ENCODE data around the gene RNU1-4.
"Not testable (repeated sequence)": the region's sequence is repeated elsewhere in the genome, so short reads cannot be mapped to it uniquely, and the experiment has no call there.

RNU1-4 gene

DNA sequence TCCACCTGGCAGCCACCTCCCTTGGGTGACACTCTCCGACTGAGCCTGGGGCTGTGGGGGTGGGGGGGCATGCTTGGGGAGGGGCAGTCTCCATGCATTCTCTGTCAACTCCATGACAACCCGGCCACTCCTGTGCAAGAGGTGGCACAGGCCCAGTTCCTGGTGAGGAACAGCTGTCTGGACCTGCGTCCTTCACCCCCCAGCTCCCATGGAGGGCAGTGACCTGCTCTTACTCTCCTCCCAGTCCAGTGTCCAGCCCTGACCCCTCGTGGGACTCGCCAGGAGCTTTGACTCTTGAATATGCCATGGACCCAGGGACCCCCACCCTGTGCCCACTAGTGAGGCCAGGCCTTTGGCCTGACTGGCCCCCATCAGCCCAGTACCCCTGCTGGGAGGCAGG is 38.0 kb upstream of the RNU1-4 start:
- H3K4me1 ChIP-seq (ENCODE audit: control insufficient read depth, insufficient read depth, low read length); H3K4me3 ChIP-seq (ENCODE audit: low read length); H3K27ac ChIP-seq (ENCODE audit: low read depth, low read length); H3K27me3 ChIP-seq (ENCODE audit: control insufficient read depth, insufficient read depth, low read length); H3K36me3 ChIP-seq (ENCODE audit: control insufficient read depth, insufficient read depth, low read length); H3K9ac ChIP-seq (ENCODE audit: low read length): not testable (repeated sequence)

DNA sequence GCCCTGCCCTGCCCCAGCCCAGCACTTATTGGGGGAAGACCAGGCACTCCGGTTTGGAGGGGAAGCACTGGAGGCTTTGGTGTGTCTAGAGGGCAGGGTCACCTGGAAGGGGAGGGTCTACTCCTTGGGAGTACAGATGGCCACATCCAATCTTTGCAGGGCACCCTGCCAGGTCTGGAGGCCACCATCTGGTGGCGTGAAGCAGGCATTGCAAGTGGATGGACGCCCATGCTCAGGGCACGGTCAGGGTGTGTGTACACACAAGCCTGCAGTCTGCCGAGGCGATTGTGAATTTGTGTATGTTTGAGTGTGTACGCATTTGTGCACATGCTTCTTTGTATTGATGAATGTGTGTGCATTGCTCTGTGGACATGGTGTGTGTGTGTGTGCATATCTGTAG is 37.2 kb upstream of the RNU1-4 start:
- H3K4me3 ChIP-seq (ENCODE audit: low read length); H3K4me1 ChIP-seq (ENCODE audit: control insufficient read depth, insufficient read depth, low read length); H3K27me3 ChIP-seq (ENCODE audit: control insufficient read depth, insufficient read depth, low read length); H3K27ac ChIP-seq (ENCODE audit: low read depth, low read length); H3K9ac ChIP-seq (ENCODE audit: low read length); H3K36me3 ChIP-seq (ENCODE audit: control insufficient read depth, insufficient read depth, low read length): not testable (repeated sequence)

DNA sequence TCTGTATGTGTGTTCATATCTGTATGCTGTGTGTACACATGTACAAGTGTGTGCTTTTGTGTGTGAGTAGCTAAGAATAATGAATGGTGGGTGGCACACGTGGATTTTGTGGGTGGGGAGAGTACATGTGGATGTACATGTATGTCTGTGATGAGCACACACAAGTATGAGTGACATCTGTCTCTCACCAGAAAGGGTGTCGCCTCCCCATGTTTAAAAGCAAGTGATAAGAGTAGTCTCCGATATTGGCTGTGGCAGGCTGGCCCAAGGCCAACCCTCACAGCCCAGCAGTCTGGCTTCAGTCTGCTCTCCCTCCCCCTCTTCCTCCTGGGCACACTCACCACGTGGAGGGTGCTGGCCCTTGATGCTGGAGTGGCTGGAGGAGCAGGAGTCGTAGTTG is 36.7 kb upstream of the RNU1-4 start:
- not testable (repeated sequence) for H3K9ac ChIP-seq (ENCODE audit: low read length); H3K27me3 ChIP-seq (ENCODE audit: control insufficient read depth, insufficient read depth, low read length); H3K4me3 ChIP-seq (ENCODE audit: low read length); H3K27ac ChIP-seq (ENCODE audit: low read depth, low read length); H3K36me3 ChIP-seq (ENCODE audit: control insufficient read depth, insufficient read depth, low read length); H3K4me1 ChIP-seq (ENCODE audit: control insufficient read depth, insufficient read depth, low read length)

DNA sequence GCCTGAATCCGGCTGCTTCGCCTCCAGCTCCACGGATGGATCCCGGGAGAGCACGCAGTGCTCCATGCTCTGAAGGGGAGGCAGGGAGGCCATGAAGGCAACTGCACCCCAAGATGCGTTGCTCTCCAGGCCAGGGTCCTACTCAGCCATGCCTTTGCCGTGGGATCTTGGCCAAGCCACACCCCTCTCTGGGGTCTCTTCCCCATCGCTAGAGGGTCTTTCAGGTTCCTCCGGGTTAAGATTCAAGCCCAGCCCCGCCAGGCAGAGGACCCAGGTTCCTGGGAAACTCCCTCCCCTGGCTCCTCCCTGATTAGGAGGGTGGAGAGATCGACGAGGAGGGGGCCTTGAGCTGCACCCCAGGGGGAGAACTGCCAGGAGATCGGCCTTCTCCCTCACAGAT is 36.2 kb upstream of the RNU1-4 start:
- H3K27ac ChIP-seq (ENCODE audit: low read depth, low read length); H3K9ac ChIP-seq (ENCODE audit: low read length); H3K4me3 ChIP-seq (ENCODE audit: low read length); H3K4me1 ChIP-seq (ENCODE audit: control insufficient read depth, insufficient read depth, low read length); H3K36me3 ChIP-seq (ENCODE audit: control insufficient read depth, insufficient read depth, low read length); H3K27me3 ChIP-seq (ENCODE audit: control insufficient read depth, insufficient read depth, low read length): not testable (repeated sequence)

DNA sequence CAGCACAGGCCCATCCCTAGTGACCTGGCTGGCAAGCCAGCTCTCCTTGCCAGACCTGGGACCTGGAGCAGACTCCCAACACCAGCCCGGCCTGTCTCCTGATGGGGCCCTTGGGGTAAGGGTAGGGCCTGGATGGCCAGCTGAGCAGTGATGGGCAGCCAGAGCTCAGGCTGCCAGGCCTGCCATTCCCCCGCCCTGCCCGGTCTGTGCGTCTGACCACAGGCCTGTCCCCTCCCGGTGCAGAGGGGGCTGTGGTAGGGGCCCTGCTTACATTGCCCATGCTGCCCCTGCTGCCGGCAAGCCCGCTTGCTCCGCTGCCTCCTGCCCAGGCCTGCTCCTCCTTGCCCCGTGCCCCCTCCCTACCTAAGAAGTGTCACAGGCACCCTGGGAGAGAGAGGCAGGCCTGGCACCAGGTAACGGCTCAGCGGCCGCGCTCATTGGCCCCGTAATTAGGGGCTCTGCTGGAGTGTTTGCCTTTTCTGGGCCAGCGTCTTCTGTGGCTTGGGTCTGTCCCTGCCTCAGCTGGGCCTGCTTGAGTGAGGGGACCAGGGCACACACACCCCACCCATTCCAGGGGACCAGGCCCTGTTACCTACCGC is 35.7 kb upstream of the RNU1-4 start:
- H3K4me3 ChIP-seq (ENCODE audit: low read length); H3K4me1 ChIP-seq (ENCODE audit: control insufficient read depth, insufficient read depth, low read length); H3K9ac ChIP-seq (ENCODE audit: low read length); H3K27me3 ChIP-seq (ENCODE audit: control insufficient read depth, insufficient read depth, low read length); H3K36me3 ChIP-seq (ENCODE audit: control insufficient read depth, insufficient read depth, low read length); H3K27ac ChIP-seq (ENCODE audit: low read depth, low read length): not testable (repeated sequence)

DNA sequence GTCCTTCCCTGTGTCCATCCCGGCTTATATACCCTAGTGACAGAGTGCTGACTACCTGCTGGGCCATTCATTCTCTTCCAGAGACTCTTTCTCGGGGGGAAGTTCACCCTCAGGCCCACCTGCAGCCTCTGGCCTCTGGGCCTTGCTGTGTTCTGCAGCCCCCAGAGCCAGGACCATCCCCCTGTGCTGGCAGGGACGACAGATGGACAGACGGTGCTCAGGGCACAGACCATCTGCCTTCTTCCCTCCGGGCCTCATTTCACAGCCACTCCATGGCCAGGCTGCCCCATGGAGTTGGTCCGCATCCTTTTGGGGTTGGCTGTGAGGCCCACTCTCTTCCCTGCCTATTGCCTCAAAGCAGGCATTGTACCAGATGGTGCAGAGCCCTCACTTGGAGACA is 34.0 kb upstream of the RNU1-4 start:
- not testable (repeated sequence) for H3K27me3 ChIP-seq (ENCODE audit: control insufficient read depth, insufficient read depth, low read length); H3K4me1 ChIP-seq (ENCODE audit: control insufficient read depth, insufficient read depth, low read length); H3K36me3 ChIP-seq (ENCODE audit: control insufficient read depth, insufficient read depth, low read length); H3K9ac ChIP-seq (ENCODE audit: low read length); H3K27ac ChIP-seq (ENCODE audit: low read depth, low read length); H3K4me3 ChIP-seq (ENCODE audit: low read length)

DNA sequence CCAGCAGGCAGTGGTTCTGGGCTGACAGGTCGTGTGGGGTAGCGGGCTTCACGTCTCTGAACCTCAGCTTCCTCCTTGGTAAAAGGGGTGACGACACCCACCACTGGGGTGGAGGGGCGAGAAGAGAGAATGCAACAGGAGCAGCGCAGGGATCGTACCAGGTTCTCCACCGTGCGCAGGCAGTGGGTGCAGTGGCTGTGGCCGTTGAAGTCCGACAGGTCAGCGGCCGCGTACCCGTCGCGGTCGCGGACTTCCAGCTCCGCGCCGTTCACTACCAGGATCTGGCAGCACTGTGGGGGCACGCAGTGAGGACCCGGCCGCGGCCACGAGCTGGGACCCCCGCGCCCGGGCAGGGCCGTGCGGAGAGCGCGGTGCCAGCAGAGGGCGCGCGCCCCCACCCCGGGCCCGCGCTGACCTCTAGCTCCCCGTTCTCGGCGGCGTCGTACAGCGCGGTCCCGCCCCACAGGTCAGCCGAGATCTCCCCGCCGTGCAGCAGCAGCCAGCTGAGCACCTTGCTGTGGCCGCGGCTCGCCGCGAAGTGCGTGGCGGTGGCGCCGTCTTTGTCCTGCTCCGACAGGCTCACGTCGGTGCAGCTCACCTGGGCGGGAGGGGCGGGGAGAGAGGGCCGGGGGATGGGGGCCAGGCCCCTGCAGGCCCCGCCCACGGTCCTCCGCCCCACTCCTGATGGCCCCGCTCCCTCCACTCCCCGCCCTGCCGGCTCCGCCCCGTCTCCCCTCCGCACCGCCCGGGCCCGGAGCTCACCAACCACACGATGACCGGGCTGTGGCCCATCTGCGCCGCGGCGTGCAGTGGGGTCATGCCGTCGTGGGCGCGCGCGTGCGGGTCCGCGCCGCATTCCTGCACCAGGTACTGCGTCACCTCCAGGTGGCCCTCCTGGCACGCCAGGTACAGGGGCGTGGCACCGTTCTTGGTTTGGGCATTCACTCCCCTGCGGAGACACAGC is 32.9 kb upstream of the RNU1-4 start:
- H3K27ac ChIP-seq (ENCODE audit: low read depth, low read length); H3K4me3 ChIP-seq (ENCODE audit: low read length); H3K4me1 ChIP-seq (ENCODE audit: control insufficient read depth, insufficient read depth, low read length); H3K27me3 ChIP-seq (ENCODE audit: control insufficient read depth, insufficient read depth, low read length); H3K36me3 ChIP-seq (ENCODE audit: control insufficient read depth, insufficient read depth, low read length); H3K9ac ChIP-seq (ENCODE audit: low read length): not testable (repeated sequence)

DNA sequence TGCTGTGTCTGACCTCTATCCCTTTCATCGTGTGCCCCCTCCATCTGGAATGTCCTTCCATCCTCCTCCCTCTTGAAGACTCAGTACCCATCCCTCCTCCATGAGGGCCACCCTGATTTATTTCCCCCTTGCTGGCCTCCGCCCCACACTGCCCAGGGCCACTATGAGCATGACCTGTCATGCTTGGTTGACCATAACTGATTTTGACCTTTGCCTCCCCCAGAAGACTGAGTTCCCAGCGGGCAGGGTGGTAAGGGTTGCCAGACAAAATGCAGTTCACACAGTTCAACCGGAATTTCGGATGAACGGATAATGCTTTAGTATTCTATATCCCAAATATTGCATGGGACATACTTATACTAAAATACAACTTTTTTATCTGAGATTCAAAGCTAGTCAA is 31.6 kb upstream of the RNU1-4 start:
- H3K9ac ChIP-seq (ENCODE audit: low read length); H3K27ac ChIP-seq (ENCODE audit: low read depth, low read length); H3K36me3 ChIP-seq (ENCODE audit: control insufficient read depth, insufficient read depth, low read length); H3K4me3 ChIP-seq (ENCODE audit: low read length); H3K27me3 ChIP-seq (ENCODE audit: control insufficient read depth, insufficient read depth, low read length); H3K4me1 ChIP-seq (ENCODE audit: control insufficient read depth, insufficient read depth, low read length): not testable (repeated sequence)

DNA sequence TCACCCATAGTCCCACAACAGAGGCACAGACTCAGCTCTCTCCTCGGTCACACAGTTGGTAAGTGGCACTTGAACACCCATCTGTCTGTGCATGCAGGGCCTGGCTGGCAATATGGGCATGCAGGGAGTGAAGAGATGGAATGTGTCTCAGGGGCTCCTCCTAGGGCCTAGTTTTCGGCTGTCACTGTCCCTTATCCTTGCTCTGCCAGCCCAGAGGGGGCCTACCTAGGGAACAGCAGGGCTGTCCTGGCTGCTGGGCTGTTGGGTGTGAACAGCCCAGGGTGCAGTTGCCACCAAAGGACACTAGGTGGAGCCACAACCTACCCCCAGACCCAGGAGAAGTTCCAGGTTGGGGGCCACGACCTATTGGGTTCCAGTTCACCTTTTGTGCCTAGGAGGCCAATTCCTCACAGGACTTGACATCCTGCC is 30.6 kb upstream of the RNU1-4 start:
- not testable (repeated sequence) for H3K4me1 ChIP-seq (ENCODE audit: control insufficient read depth, insufficient read depth, low read length); H3K4me3 ChIP-seq (ENCODE audit: low read length); H3K36me3 ChIP-seq (ENCODE audit: control insufficient read depth, insufficient read depth, low read length); H3K9ac ChIP-seq (ENCODE audit: low read length); H3K27ac ChIP-seq (ENCODE audit: low read depth, low read length); H3K27me3 ChIP-seq (ENCODE audit: control insufficient read depth, insufficient read depth, low read length)

DNA sequence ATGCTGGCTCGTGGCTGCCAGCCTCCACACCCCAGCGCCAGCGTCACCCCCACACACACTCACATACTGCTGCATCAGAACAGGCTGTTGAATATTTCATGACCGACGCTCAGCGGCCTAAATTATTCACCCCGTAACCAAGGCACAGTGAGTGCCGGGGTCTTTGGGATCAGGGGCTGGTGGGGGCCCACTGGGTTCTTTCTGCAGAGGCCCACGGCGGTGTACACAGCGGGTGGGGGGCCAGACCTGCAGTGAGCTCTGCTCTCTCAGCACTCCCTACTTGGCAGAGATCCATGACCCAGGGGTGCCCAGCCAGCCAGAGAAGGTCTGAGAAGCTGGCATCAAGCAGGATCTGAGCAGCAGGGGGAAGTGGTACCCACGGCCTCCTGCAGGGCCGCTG is 29.7 kb upstream of the RNU1-4 start:
- H3K4me3 ChIP-seq (ENCODE audit: low read length); H3K27me3 ChIP-seq (ENCODE audit: control insufficient read depth, insufficient read depth, low read length); H3K36me3 ChIP-seq (ENCODE audit: control insufficient read depth, insufficient read depth, low read length); H3K9ac ChIP-seq (ENCODE audit: low read length); H3K27ac ChIP-seq (ENCODE audit: low read depth, low read length); H3K4me1 ChIP-seq (ENCODE audit: control insufficient read depth, insufficient read depth, low read length): not testable (repeated sequence)

DNA sequence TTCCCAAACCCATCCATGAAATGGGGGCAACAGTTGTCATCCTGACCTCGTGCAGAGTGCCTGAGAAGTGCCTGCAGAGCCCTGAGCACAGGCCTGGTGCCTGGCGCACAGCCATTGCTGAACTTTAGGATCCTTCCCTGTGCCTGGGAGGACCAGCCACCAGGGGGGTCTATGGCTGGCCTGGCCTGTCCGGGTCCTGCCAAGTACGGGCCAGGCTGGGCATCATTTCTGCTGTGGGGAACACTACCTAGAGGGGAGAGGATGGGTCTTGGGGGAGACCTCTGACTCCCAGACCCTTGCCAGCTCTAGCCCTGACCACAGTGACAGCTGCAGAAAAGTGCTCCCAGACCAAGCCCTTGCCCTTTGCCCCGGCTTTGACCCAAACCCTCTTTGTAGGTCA is 28.2 kb upstream of the RNU1-4 start:
- H3K27ac ChIP-seq (ENCODE audit: low read depth, low read length), result not testable (repeated sequence)

DNA sequence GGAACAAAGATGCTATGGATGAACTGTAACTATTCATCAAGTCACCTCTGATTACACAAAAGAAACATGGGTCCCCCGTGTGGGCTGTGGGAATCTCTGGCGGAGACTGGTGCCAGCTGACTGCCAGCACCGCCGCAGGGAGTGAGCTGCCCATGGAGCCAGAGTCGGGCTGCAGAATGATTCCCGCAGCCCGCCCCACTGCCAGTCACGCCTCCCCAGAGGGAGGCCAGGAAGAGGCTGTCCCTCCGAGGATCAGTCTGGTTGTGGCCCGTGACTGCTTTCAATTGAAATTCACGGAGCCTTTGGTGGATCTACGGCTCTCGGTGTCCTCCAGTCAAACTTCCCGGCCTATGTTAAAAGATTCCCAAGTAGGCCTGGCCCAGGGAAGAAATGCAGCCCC is 27.7 kb upstream of the RNU1-4 start:
- not testable (repeated sequence) for H3K27me3 ChIP-seq (ENCODE audit: control insufficient read depth, insufficient read depth, low read length); H3K4me1 ChIP-seq (ENCODE audit: control insufficient read depth, insufficient read depth, low read length); H3K27ac ChIP-seq (ENCODE audit: low read depth, low read length); H3K4me3 ChIP-seq (ENCODE audit: low read length); H3K36me3 ChIP-seq (ENCODE audit: control insufficient read depth, insufficient read depth, low read length); H3K9ac ChIP-seq (ENCODE audit: low read length)

More for the DNA sequence above, 28.2 kb upstream of the RNU1-4 start:
- not testable (repeated sequence) for H3K4me1 ChIP-seq (ENCODE audit: control insufficient read depth, insufficient read depth, low read length); H3K27me3 ChIP-seq (ENCODE audit: control insufficient read depth, insufficient read depth, low read length); H3K9ac ChIP-seq (ENCODE audit: low read length); H3K36me3 ChIP-seq (ENCODE audit: control insufficient read depth, insufficient read depth, low read length); H3K4me3 ChIP-seq (ENCODE audit: low read length)

DNA sequence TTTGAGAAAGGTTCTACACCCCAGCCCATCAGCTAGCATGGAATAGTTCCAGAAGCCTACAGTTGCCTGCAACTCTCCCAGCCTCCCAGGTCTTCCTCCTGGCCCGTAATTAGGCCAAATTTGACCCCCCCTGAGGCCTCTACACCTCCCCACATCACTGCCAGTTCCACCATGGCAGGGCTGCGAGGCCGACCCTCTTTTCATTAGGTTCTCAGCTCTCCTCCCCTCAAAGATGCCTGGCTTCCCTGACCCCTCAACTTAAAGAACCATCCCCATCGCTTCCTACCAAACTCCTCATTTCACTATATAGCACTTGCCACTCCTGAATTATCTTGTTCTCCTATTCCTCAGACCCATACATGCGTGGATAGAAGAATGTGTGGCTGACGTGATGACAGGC is 27.3 kb upstream of the RNU1-4 start:
- H3K36me3 ChIP-seq (ENCODE audit: control insufficient read depth, insufficient read depth, low read length); H3K4me1 ChIP-seq (ENCODE audit: control insufficient read depth, insufficient read depth, low read length); H3K27ac ChIP-seq (ENCODE audit: low read depth, low read length); H3K9ac ChIP-seq (ENCODE audit: low read length); H3K4me3 ChIP-seq (ENCODE audit: low read length); H3K27me3 ChIP-seq (ENCODE audit: control insufficient read depth, insufficient read depth, low read length): not testable (repeated sequence)
